Measurements from ENCODE around the gene CALB2.
A peak's percentile ranks its signal among the peaks of the same experiment; 100 is the strongest.

Gene CALB2

DNA sequence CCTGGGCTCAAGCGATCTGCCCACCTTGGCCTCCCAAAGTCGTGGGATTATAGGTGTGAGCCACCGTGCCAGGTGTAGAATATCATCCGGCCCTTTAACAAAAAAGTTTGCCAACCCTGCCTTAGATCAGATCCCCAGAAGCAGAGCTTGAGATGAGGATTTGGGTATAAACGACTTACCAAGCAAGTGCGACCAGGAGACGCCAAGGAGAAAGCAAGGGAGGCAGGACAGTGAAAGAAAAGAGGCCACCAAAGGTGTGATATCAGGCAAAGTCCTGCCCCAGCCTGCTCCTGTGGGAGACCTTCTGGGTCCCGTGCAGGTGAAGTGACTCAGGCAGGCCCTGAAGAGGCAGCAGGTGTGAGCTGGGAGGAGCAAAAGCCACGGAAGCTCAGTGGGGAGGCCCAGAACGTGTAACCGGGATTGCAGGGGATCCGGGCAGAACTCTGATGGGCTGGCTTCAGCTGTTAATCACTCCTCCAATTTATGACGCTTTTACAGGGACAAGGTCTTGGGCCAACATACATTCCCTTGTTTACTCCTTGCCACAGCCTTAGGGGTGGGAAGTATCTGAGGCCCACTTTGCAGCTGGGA lies 14.1 kb upstream of the CALB2 start:
- TF ChIP-seq, protein P1, sequence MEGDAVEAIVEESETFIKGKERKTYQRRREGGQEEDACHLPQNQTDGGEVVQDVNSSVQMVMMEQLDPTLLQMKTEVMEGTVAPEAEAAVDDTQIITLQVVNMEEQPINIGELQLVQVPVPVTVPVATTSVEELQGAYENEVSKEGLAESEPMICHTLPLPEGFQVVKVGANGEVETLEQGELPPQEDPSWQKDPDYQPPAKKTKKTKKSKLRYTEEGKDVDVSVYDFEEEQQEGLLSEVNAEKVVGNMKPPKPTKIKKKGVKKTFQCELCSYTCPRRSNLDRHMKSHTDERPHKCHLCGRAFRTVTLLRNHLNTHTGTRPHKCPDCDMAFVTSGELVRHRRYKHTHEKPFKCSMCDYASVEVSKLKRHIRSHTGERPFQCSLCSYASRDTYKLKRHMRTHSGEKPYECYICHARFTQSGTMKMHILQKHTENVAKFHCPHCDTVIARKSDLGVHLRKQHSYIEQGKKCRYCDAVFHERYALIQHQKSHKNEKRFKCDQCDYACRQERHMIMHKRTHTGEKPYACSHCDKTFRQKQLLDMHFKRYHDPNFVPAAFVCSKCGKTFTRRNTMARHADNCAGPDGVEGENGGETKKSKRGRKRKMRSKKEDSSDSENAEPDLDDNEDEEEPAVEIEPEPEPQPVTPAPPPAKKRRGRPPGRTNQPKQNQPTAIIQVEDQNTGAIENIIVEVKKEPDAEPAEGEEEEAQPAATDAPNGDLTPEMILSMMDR (IDR thresholded peaks at IDR 0.05; ENCODE audit: control insufficient read depth, extremely low read depth, insufficient read depth), result no peak
- no peak overlapping the region for H3K4me3 ChIP-seq (ENCODE audit: low read depth, low read length)
- no peak for DNase-seq (ENCODE audit: low read depth)

DNA sequence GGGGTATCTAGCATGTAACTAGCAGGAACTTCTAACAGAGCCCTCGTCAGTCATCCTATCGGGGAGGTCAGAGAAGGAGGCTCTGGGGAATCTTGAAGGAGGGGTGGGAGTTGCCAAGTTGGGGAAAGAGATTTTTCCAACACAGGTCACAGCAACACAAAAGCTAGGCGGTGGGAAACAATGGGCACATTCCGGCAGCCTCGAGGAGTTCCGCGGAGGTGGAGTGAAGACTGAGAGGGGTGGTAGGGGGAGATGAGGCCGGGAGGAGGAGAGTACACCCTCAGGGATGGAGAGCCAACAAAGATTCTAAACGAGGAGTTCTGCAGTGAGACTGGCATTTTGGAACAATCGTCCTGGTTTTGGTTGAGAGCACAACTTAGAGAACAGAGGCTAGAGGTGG lies 13.5 kb upstream of the CALB2 start:
- DNase-seq (ENCODE audit: low read depth), result no peak
- H3K4me3 ChIP-seq (ENCODE audit: low read depth, low read length), result no peak overlapping the region
- TF ChIP-seq, protein P1 (IDR thresholded peaks at IDR 0.05; ENCODE audit: control insufficient read depth, extremely low read depth, insufficient read depth), result no peak

DNA sequence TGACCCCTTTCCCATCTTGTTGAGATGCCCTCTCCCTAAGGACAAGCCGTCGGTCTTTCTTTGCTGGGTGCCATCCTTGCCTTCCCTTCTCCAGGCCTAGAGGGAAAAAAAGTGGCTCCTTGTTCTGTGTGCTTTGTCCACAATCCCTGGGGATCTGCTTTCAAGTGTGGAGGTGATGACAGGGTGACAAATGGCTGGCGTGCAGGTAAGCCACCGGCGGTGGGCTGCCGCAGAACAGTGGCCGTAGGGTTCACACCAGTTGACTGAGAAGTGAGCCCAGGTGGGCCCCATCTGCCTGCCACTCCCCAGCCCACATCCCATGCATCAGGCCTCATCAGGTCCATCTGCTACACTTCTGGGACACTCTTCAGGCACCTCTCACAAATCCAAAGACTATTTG lies 11.4 kb upstream of the CALB2 start:
- H3K4me3 ChIP-seq (ENCODE audit: low read depth, low read length), result no peak overlapping the region
- DNase-seq (ENCODE audit: low read depth), result no peak
- TF ChIP-seq, protein P1 (IDR thresholded peaks at IDR 0.05; ENCODE audit: control insufficient read depth, extremely low read depth, insufficient read depth), result no peak

DNA sequence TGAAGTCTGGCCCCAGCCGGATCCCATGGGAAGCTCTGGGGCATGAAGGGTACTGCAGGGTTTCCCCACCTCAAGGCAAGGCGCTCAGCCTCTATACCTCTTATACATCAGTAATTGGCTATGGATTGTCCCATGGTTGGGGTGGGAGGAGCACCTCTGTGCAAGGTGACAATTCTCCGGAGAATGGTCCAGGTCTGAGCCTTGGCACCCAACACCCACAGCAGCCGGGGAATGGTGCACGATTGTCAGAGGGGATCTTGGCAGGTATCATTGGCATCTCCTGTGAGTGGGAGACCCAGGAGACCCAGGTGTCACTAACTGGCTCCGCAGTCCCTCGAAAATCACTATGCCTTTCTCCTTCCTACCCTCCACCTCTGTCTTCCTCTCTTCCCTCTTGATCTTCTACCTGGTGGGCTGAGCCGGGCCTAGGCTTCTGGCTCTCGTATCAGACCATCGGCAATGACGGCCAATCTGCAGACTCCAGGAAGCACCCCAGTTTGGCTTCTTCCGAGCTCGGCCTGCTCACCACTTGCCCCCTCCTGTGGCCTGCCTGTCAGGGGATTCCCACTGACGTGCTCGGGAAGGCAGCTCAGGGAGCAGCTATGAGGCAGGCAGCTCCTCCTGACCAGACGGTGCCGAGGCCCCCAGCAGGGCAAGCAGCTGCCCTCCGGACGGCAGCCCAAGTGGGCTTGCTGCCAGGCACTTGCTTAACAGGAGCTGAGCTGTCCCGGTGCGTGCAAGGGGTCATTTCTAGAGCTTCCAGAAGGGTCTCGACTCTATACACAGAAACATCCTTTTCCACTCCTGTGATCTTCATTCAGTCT lies 10.0 kb upstream of the CALB2 start:
- DNase-seq (ENCODE audit: low read depth), result no peak
- no peak overlapping the region for H3K4me3 ChIP-seq (ENCODE audit: low read depth, low read length)
- TF ChIP-seq, protein P1 (IDR thresholded peaks at IDR 0.05; ENCODE audit: control insufficient read depth, extremely low read depth, insufficient read depth), result no peak

DNA sequence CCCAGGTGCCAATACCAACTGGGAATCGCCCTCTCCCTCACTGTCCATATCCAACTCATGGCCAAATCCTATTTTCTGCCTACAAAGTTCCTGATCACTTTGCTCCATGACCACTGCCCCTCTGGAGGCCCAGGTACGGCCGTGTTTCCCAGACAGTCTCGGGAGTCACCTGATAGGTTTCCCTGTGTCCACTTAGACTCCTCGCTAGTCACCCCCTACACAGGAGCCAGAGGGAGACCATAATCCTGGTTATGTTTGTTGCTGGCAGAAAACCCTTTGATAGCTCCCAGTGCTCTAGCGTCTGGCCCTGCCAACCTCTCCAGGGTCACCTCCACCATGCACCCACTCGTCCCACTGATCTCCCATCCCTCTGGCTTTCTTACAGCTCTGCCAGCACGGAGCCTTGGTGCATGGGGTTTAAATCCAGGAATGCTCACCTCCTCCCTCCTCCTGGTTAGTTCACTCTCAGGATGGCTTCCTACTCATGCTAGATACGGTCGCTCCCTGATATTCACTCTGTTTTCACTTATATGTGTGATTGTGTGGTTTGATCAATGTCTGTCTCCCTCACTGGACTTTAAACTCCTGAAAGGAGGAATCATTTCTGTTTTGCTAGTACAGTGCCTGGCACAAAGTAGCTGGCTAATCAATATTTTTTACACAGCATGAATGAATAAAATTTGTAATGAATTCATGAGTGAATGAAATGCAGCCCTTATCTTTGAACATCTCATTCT lies 7.5 kb upstream of the CALB2 start:
- no peak for DNase-seq (ENCODE audit: low read depth)
- TF ChIP-seq, protein P1 (IDR thresholded peaks at IDR 0.05; ENCODE audit: control insufficient read depth, extremely low read depth, insufficient read depth), result no peak

DNA sequence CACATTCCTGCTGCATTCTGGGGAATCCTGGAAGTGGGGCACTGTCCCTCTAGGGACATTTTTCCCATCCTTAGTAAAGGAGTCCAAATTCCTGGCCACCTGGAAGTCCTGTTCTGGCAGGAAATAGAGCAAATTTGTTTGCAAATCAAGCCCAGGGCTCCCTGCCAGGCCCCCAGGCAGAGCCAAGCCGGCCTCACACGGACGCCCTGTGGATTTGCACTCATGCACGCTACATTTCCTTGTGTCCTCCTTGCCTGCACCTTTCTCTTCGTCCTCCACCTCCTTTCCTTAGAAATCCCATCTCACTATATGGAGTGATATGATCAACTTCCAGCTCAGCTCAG lies 7.0 kb upstream of the CALB2 start:
- DNase-seq (ENCODE audit: low read depth), result peak; percentile 28
- no peak overlapping the region for H3K4me3 ChIP-seq (ENCODE audit: low read depth, low read length)
- TF ChIP-seq, protein P1 (IDR thresholded peaks at IDR 0.05; ENCODE audit: control insufficient read depth, extremely low read depth, insufficient read depth), result no peak

More for the DNA sequence above, 7.5 kb upstream of the CALB2 start:
- H3K4me3 ChIP-seq (ENCODE audit: low read depth, low read length), result no peak overlapping the region
